Peyer's patch (tissue), 4 donors: ENCODE data around the gene OR1I1. TPM values are rescaled to one million over a fixed set of nuclear protein-coding genes. Genes with fewer than 3 reads are reported as not detected.

ENCODE experiments used
- DNase-seq, 3 donors: peaks; one replicate each; pipeline ENCODE4 v3.0.0-alpha.2; 2017 to 2019
- H3K27ac ChIP-seq, 4 donors: fragments of 200-600 bp; sonication (generic); one replicate each; pipeline ENCODE4 v1.5.1; 2016 to 2019
- H3K27me3 ChIP-seq, 2 donors: fragments of 200-600 bp; sonication (generic); one replicate each; pipeline ENCODE4 v1.5.1; 2019
- H3K36me3 ChIP-seq, 3 donors: fragments of 200-600 bp; sonication (generic); one replicate each; pipeline ENCODE4 v1.5.1; 2016 to 2019
- H3K4me1 ChIP-seq, 4 donors: fragments of 200-600 bp; sonication (generic); one replicate each; pipeline ENCODE4 v1.5.1; 2016 to 2019
- H3K4me3 ChIP-seq, 4 donors: fragments of 200-600 bp; sonication (generic); 1 replicate in 3 of 4; 2 replicates in 1 of 4; pipeline ENCODE4 v1.5.1; 2016 to 2019; ENCODE audit warnings: mild to moderate bottlenecking in 1 of 4
- H3K9me3 ChIP-seq, 4 donors: fragments of 200-600 bp; sonication (generic); one replicate each; pipeline ENCODE4 v1.5.1; 2016 to 2019; ENCODE audit warnings: mild to moderate bottlenecking in 1 of 4
- POLR2A ChIP-seq, 2 donors: fragments of 450-650 bp; IDR thresholded peaks; one replicate each; pipeline ENCODE4 v1.5.1; 2017; ENCODE audit warnings: antibody characterized with exemption in 2 of 2, mild to moderate bottlenecking in 2 of 2, moderate library complexity in 2 of 2
- total RNA-seq, 4 donors: library from RNA; depleted of rRNA; stranded (reverse); fragments of >200 nt; gene quantifications; one replicate each; pipeline ENCODE4 v1.1.0, GENCODE V29; 2016
- TF ChIP-seq, protein P1 (sequence below), 6 experiments: fragments of 450-650 bp in 4 of 6; fragments of 200-600 bp in 2 of 6; sonication (generic) in 1 of 6; IDR thresholded peaks; one replicate each; pipeline ENCODE4 v1.5.1; 2017 to 2019; ENCODE audit warnings: antibody characterized with exemption in 6 of 6, mild to moderate bottlenecking in 3 of 6, moderate library complexity in 1 of 6

The OR1I1 gene
- total RNA-seq, 4 donors from 2014 or later: not detected

DNA sequence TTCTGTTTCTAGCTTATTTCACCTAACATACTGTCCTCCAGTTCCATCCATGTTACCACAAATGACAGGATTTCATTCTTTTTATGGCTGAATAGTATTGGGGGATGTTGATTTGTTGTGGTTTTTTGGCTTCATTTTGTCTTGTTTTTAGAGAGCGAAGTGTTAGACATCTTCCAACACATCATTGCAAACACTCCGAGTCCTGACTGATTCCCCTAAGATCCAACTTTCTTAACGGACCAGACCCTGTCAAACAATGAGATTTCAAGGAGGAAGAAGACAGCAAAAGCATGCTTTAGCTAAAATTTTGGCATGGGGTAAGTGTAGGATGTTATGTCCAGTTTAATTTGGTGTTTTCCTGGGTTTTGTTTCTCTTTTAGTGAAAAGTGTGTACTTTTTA, 36.5 kb upstream of the OR1I1 start:
- Histone ChIP-seq H3K27me3 (no peaks in the 10 kb centered on the region), H3K27ac (no peak overlapping the region), H3K4me3 (no peak overlapping the region), H3K9me3 (no peaks in the 10 kb centered on the region), H3K4me1 (no peaks in the 10 kb centered on the region), H3K36me3 (no peaks in the 10 kb centered on the region)
- DNase-seq: no peak
- TF ChIP-seq, protein P1, sequence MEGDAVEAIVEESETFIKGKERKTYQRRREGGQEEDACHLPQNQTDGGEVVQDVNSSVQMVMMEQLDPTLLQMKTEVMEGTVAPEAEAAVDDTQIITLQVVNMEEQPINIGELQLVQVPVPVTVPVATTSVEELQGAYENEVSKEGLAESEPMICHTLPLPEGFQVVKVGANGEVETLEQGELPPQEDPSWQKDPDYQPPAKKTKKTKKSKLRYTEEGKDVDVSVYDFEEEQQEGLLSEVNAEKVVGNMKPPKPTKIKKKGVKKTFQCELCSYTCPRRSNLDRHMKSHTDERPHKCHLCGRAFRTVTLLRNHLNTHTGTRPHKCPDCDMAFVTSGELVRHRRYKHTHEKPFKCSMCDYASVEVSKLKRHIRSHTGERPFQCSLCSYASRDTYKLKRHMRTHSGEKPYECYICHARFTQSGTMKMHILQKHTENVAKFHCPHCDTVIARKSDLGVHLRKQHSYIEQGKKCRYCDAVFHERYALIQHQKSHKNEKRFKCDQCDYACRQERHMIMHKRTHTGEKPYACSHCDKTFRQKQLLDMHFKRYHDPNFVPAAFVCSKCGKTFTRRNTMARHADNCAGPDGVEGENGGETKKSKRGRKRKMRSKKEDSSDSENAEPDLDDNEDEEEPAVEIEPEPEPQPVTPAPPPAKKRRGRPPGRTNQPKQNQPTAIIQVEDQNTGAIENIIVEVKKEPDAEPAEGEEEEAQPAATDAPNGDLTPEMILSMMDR (IDR thresholded peaks at IDR 0.05): no peak
- TF ChIP-seq POLR2A (IDR thresholded peaks at IDR 0.05): no peak

DNA sequence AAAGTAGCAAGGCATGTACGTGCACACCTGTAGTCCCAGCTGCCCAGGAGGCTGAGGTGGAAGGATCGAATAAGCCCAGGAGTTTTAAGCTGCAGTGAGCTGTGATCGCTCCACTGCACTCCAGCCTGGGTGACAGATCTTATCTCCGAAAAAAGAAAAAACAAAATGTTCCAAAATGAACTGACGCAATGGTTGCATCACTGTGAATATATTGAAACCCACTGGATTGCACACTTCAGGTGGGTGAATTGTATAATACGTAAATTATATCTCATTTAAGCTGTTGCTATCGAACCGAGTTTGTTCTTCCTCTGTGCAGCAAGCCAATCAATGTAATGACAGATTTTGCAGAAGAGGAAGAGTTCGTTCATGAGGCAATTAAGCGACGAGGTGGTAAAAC, 34.3 kb upstream of the OR1I1 start:
- Histone ChIP-seq H3K27ac (no peak overlapping the region), H3K4me1 (no peaks in the 10 kb centered on the region), H3K4me3 (no peak overlapping the region), H3K9me3 (no peaks in the 10 kb centered on the region), H3K27me3 (no peaks in the 10 kb centered on the region), H3K36me3 (no peaks in the 10 kb centered on the region)
- DNase-seq: no peak
- TF ChIP-seq, protein P1 (IDR thresholded peaks at IDR 0.05): no peak
- no peak for TF ChIP-seq POLR2A (IDR thresholded peaks at IDR 0.05)

DNA sequence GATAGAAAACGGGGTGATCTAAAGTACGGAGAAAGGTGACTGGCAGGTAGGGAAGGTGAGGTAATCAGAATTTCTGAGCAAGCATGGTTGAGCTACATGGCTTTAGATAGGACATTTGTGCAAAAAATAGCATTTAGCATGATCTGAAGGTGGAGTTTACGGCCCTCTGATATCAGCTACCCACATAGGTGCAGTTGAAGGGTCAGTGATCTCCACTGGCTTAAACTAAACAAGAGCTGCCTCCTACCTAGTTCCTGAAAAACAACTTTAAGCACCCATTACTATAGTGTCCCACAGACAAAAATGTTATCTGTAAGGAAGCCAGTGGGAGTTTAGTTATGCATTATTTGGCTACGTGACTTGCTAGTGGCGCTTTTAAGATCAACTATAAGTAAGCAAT, 33.9 kb upstream of the OR1I1 start:
- H3K27ac ChIP-seq: no peak overlapping the region
- no peaks in the 10 kb centered on the region for H3K4me1 ChIP-seq
- H3K27me3 ChIP-seq: no peaks in the 10 kb centered on the region
- no peaks in the 10 kb centered on the region for H3K9me3 ChIP-seq
- H3K36me3 ChIP-seq: no peaks in the 10 kb centered on the region
- no peak for DNase-seq
- no peak overlapping the region for H3K4me3 ChIP-seq
- no peak for TF ChIP-seq POLR2A (IDR thresholded peaks at IDR 0.05)
- TF ChIP-seq, protein P1 (IDR thresholded peaks at IDR 0.05): no peak

DNA sequence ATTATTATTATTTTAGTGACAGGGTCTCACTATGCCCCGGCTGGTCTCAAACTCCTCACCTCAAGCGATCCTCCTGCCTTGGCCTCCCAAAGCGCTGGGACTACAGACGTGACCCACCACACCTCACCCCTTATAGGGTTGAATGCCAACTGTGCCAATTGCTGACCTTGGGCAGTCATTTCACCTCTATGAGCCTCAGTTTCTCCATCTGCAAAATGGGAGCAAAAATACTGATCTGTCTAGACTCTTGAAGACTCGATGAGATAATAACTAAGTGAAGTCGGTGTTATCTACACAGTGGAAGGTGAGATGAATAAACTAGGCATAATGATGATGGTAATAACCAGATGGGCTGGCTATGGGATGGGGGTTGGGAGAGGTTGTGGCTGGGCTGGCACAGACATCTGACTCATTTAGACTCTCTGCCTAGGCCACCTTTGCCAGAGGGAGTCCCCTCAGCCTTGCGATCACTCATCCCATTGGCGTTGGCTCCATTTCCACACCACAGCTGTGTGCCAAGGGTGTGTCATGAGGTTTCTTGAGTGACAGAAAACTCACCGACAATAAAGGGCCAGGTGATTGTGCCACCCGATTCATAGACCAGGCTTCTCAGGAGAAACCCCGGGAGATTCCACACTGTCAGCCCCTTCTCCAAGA, 33.0 kb upstream of the OR1I1 start, which contains the start of gene CASP14:
TSS of gene CASP14 (plus strand) at position 596 of the 657 bp plus-strand sequence. CDS start 2,772 bp downstream, outside the sequence.
- H3K9me3 ChIP-seq: no peaks in the 10 kb centered on the region
- DNase-seq: no peak
- H3K4me1 ChIP-seq: no peaks in the 10 kb centered on the region
- no peaks in the 10 kb centered on the region for H3K36me3 ChIP-seq
- TF ChIP-seq, protein P1 (IDR thresholded peaks at IDR 0.05): no peak
- no peak for TF ChIP-seq POLR2A (IDR thresholded peaks at IDR 0.05)
- H3K27me3 ChIP-seq: no peaks in the 10 kb centered on the region
- H3K27ac ChIP-seq: no peak within 1 kb of the TSS
- H3K4me3 ChIP-seq: no peak within 1 kb of the TSS

DNA sequence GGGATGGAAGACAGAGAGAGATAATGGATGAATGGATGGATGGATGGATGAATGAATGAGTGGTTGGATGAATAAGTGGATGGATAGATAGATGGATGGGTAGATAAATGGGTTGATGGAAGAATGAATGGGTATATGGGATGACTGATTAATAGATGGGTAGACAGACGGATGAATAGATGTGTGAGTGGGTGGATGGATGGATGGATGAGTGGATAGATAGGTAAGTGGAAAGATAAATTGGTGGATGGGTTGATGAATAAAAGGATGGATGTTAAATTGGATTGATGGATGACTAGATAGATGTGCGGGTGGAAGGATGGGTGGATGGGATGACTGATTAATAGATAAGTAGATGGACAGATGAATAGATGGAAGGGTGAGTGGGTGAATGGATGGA, 31.4 kb upstream of the OR1I1 start:
- TF ChIP-seq, protein P1 (IDR thresholded peaks at IDR 0.05): no peak
- TF ChIP-seq POLR2A (IDR thresholded peaks at IDR 0.05): no peak
- Histone ChIP-seq H3K36me3 (no peaks in the 10 kb centered on the region), H3K4me3 (no peak overlapping the region), H3K4me1 (no peaks in the 10 kb centered on the region), H3K9me3 (no peaks in the 10 kb centered on the region), H3K27ac (no peak overlapping the region), H3K27me3 (no peaks in the 10 kb centered on the region)
- DNase-seq: no peak
